SK-N-SH (cell line): ENCODE data around the gene GGA2.

ENCODE experiments used
- EP300 ChIP-seq, 2 experiments: IDR thresholded peaks; 2 replicates each; pipeline versions ENCODE4 v1.4.0 to v1.6.1; 2012; ENCODE audit warnings: borderline replicate concordance in 1 of 2, low read depth in 1 of 2, low read length in 1 of 2
- EZH2phosphoT487 ChIP-seq: fragments of 200-600 bp; sonication (generic); IDR thresholded peaks from 2 replicates; pipeline ENCODE4 v1.6.1; 2017; ENCODE audit warnings: low read depth, mixed run types, mild to moderate bottlenecking, antibody characterized with exemption, moderate library complexity, borderline replicate concordance
- NRF1 ChIP-seq: IDR thresholded peaks from 2 replicates; pipeline ENCODE4 v1.6.1; 2012; ENCODE audit warnings: low read depth, mild to moderate bottlenecking, low read length
- REST ChIP-seq: IDR thresholded peaks from 2 replicates; pipeline ENCODE4 v1.6.1; 2012; ENCODE audit warnings: mild to moderate bottlenecking, low read depth, low read length, moderate library complexity
- TAF1 ChIP-seq: IDR thresholded peaks from 2 replicates; pipeline ENCODE4 v1.6.1; 2012; ENCODE audit warnings: low read depth, mild to moderate bottlenecking, low read length, moderate library complexity, borderline replicate concordance
- TF ChIP-seq, protein P1 (sequence below): IDR thresholded peaks from 2 replicates; pipeline ENCODE4 v1.4.0; 2012; ENCODE audit warnings: low read depth
- TF ChIP-seq, protein P2 (sequence below): fragments of 200-600 bp; sonication (generic); IDR thresholded peaks from 2 replicates; pipeline ENCODE4 v1.6.1; 2017; ENCODE audit warnings: antibody characterized with exemption, mild to moderate bottlenecking, moderate library complexity

- TF ChIP-seq REST (no peak), EZH2phosphoT487 (no peak), NRF1 (no peak), TAF1 (no peak), EP300 (IDR thresholded peaks at IDR 0.05; ENCODE audit: borderline replicate concordance in 1 of 2, low read depth in 1 of 2, low read length in 1 of 2) (no peak)
- TF ChIP-seq, protein P1, sequence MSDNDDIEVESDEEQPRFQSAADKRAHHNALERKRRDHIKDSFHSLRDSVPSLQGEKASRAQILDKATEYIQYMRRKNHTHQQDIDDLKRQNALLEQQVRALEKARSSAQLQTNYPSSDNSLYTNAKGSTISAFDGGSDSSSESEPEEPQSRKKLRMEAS = no peak
- TF ChIP-seq, protein P2, sequence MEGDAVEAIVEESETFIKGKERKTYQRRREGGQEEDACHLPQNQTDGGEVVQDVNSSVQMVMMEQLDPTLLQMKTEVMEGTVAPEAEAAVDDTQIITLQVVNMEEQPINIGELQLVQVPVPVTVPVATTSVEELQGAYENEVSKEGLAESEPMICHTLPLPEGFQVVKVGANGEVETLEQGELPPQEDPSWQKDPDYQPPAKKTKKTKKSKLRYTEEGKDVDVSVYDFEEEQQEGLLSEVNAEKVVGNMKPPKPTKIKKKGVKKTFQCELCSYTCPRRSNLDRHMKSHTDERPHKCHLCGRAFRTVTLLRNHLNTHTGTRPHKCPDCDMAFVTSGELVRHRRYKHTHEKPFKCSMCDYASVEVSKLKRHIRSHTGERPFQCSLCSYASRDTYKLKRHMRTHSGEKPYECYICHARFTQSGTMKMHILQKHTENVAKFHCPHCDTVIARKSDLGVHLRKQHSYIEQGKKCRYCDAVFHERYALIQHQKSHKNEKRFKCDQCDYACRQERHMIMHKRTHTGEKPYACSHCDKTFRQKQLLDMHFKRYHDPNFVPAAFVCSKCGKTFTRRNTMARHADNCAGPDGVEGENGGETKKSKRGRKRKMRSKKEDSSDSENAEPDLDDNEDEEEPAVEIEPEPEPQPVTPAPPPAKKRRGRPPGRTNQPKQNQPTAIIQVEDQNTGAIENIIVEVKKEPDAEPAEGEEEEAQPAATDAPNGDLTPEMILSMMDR = no peak
Observed at GRCh38 chr16:23524886-23525285, 14.6 kb upstream of the GGA2 start.
